Right lobe of liver (tissue), 4 donors: ENCODE data around the gene CREBBP.

Experiments used
- CTCF ChIP-seq, 4 donors: fragments of 200-600 bp in 3 of 4; fragments of 450-650 bp in 1 of 4; IDR thresholded peaks; one replicate each; pipeline versions ENCODE4 v1.5.1 to v1.8.0; 2016 to 2022; ENCODE audit warnings: antibody characterized with exemption in 4 of 4, mild to moderate bottlenecking in 2 of 4
- POLR2A ChIP-seq: fragments of 450-650 bp; IDR thresholded peaks from one replicate; pipeline ENCODE4 v1.6.1; 2017; ENCODE audit warnings: antibody characterized with exemption, mild to moderate bottlenecking
- donor health status: DM: no; HTN: no; CAD: no.
- donor health status: DM: no; HTN: no; CAD: no.
- donor health status: DM: no; HTN: yes; CAD: no.

DNA sequence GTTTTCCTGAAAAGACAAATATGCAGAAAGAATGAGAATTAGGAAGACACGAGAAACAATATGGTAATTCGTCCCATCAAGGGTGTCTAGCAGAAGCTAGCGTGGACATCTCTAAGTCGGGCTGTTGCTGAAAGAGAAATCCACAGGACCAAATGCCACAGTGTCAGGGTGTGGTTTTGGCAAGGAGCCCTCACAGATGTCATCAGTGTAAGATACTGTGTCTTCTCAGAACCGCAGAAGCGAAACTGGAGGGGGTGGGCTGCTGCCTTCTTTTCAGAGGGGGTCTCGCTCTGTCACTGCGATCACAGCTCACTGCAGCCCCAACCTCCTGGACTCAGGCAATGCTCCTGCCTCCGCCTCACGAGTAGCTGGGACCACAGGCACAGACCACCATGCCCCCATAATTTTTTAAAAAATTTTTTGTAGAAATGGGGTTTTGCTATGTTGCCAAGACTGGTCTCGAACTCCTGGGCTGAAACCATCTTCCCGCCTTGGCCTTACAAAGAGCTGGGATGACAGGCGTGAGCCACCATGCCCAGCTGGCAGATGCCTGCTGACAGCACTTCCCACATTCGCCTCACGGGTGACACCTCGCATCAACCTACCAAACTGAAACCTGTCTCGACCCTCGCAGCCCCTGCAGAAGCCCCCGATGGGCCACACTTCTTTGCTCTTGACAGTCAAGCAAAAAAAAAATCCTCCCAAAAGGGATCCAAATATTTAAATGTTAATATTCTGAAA is 189.4 kb downstream of the CREBBP start:
- TF ChIP-seq CTCF (IDR thresholded peaks at IDR 0.05) (peak in 1 of 4 donors; percentile 4), POLR2A (no peak)
